Sigmoid colon (tissue), 4 donors: ENCODE results near the gene STK4.

Experiments used
- CTCF ChIP-seq, 4 experiments: fragments of 450-650 bp in 3 of 4; fragments of 200-600 bp in 1 of 4; IDR thresholded peaks; one replicate each; pipeline ENCODE4 v1.5.1; 2016 to 2019; ENCODE audit warnings: antibody characterized with exemption in 4 of 4, mild to moderate bottlenecking in 3 of 4, moderate library complexity in 2 of 4
- POLR2A ChIP-seq, 2 donors: fragments of 450-650 bp; IDR thresholded peaks; one replicate each; pipeline ENCODE4 v1.6.1; 2016; ENCODE audit warnings: antibody characterized with exemption in 2 of 2, mild to moderate bottlenecking in 2 of 2, moderate library complexity in 2 of 2
- POLR2AphosphoS5 ChIP-seq, 4 donors: sonication (generic); formaldehyde crosslinking; IDR thresholded peaks; one replicate each; pipeline ENCODE4 v1.6.1; 2017; ENCODE audit warnings: antibody characterized with exemption in 4 of 4

GRCh38 chr20:45028424-45029136 lies 62.3 kb downstream of the STK4 start:
- TF ChIP-seq POLR2A (IDR thresholded peaks at IDR 0.05) (no peak), POLR2AphosphoS5 (IDR thresholded peaks at IDR 0.05) (no peak), CTCF (IDR thresholded peaks at IDR 0.05) (no peak)
